Osteoblast (primary cell): ENCODE measurements around the gene NEB. TPM values are rescaled to one million over a fixed set of nuclear protein-coding genes. Genes with fewer than 3 reads are reported as not detected.

Source experiments
- DNase-seq: peaks from one replicate; pipeline ENCODE4 v3.0.0; 2011; ENCODE audit warnings: low spot score, mixed read lengths; ENCODE audit not compliant: insufficient read length; ENCODE audit errors: missing footprints
- H2AFZ ChIP-seq: 2 replicates; pipeline ENCODE4 v1.6.0; 2011; ENCODE audit warnings: mild to moderate bottlenecking, low read length
- H3K27ac ChIP-seq: 2 replicates; pipeline ENCODE4 v1.5.1; 2011; ENCODE audit warnings: mild to moderate bottlenecking, low read depth, low read length, moderate library complexity
- H3K27me3 ChIP-seq: 2 replicates; pipeline ENCODE4 v1.6.0; 2012; ENCODE audit warnings: mild to moderate bottlenecking, control low read depth, inconsistent platforms, low read length, moderate library complexity; ENCODE audit not compliant: insufficient read depth
- H3K36me3 ChIP-seq: 2 replicates; pipeline ENCODE4 v1.5.1; 2011; ENCODE audit warnings: mild to moderate bottlenecking, low read length, control low read depth, moderate library complexity; ENCODE audit not compliant: insufficient read depth
- H3K4me1 ChIP-seq: 2 replicates; pipeline ENCODE4 v1.5.1; 2011; ENCODE audit warnings: mild to moderate bottlenecking, low read length, control low read depth, moderate library complexity; ENCODE audit not compliant: insufficient read depth
- H3K4me2 ChIP-seq: 2 replicates; pipeline ENCODE4 v1.6.0; 2011; ENCODE audit warnings: mild to moderate bottlenecking, low read length; ENCODE audit not compliant: insufficient read depth
- H3K4me3 ChIP-seq: fragments of 200-600 bp; sonication (generic); 3 replicates; pipeline ENCODE4 v1.5.1; 2012; ENCODE audit warnings: mild to moderate bottlenecking, low read length, inconsistent platforms; ENCODE audit not compliant: insufficient read depth
- H3K79me2 ChIP-seq: 2 replicates; pipeline ENCODE4 v1.6.0; 2012; ENCODE audit warnings: mild to moderate bottlenecking, low read length, control low read depth, inconsistent platforms; ENCODE audit not compliant: insufficient read depth
- H3K9me3 ChIP-seq: 2 replicates; pipeline ENCODE4 v1.5.1; 2011; ENCODE audit warnings: low read depth, low read length, control low read depth
- H4K20me1 ChIP-seq: 2 replicates; pipeline ENCODE4 v1.6.0; 2012; ENCODE audit warnings: mild to moderate bottlenecking, low read length, control low read depth; ENCODE audit not compliant: insufficient read depth
- total RNA-seq: library from RNA; depleted of rRNA; stranded (reverse); fragments of >200 nt; gene quantifications from 2 replicates; pipeline ENCODE4 v1.2.3, GENCODE V29; 2012
- TF ChIP-seq, protein P1 (sequence below): IDR thresholded peaks from 2 replicates; pipeline ENCODE4 v1.5.1; 2011; ENCODE audit warnings: mild to moderate bottlenecking, low read depth, low read length, moderate library complexity; ENCODE audit errors: extremely low read depth

The NEB gene
- total RNA-seq, 1 donor = 0.36 TPM

DNA sequence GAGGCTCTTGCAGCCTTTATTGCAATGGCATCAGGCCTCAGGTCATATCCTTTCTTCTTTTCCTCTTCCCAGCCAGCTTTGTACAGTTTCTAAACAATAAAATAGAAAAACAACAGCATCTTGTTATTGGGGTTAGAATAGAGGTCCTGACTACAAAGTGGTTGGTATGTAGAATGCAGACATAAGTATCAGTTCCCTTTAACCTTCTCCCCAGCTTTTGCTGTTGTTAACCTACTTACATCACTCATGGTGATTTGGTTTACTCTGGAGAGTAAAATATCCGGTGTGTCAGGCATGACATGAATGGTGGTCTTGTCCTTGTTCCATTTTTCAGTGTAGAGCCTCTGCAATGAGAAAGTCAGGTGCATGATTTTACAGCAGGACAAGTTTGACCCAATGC, 69.8 kb downstream of the NEB start:
- no peaks in the 10 kb centered on the region for H3K4me1 ChIP-seq
- H3K4me2 ChIP-seq = no peak overlapping the region
- TF ChIP-seq, protein P1, sequence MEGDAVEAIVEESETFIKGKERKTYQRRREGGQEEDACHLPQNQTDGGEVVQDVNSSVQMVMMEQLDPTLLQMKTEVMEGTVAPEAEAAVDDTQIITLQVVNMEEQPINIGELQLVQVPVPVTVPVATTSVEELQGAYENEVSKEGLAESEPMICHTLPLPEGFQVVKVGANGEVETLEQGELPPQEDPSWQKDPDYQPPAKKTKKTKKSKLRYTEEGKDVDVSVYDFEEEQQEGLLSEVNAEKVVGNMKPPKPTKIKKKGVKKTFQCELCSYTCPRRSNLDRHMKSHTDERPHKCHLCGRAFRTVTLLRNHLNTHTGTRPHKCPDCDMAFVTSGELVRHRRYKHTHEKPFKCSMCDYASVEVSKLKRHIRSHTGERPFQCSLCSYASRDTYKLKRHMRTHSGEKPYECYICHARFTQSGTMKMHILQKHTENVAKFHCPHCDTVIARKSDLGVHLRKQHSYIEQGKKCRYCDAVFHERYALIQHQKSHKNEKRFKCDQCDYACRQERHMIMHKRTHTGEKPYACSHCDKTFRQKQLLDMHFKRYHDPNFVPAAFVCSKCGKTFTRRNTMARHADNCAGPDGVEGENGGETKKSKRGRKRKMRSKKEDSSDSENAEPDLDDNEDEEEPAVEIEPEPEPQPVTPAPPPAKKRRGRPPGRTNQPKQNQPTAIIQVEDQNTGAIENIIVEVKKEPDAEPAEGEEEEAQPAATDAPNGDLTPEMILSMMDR = no peak
- no peaks in the 10 kb centered on the region for H3K27me3 ChIP-seq
- H4K20me1 ChIP-seq = no peaks in the 10 kb centered on the region
- no peak overlapping the region for H3K27ac ChIP-seq
- no peak overlapping the region for H2AFZ ChIP-seq
- no peak overlapping the region for H3K4me3 ChIP-seq
- no peaks in the 10 kb centered on the region for H3K36me3 ChIP-seq
- no peaks in the 10 kb centered on the region for H3K9me3 ChIP-seq
- DNase-seq = no peak
- H3K79me2 ChIP-seq = no peaks in the 10 kb centered on the region

DNA sequence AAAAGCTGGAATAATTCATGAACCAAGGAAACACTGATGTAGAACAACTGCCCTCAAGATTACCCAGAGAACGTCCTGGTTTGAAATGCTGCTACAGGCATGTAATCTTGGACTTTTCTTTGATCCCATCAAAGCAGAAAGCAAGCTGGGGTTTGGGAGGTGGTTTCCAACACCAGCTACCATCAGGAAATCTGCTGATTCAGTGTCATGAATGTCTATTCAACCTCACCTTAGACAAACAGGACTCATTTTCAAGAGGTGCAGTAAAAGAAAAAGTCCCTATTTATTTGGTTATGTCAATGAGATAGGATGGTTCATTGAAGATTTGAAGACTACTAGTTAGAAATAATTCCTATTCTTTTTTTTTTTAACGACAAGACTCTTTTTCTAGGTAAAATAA, 72.7 kb downstream of the NEB start:
- H3K27ac ChIP-seq = no peak overlapping the region
- H3K36me3 ChIP-seq = no peaks in the 10 kb centered on the region
- no peak for DNase-seq
- no peaks in the 10 kb centered on the region for H3K9me3 ChIP-seq
- no peaks in the 10 kb centered on the region for H3K4me1 ChIP-seq
- H3K4me2 ChIP-seq = no peak overlapping the region
- no peaks in the 10 kb centered on the region for H3K79me2 ChIP-seq
- H2AFZ ChIP-seq = no peak overlapping the region
- no peaks in the 10 kb centered on the region for H3K27me3 ChIP-seq
- no peaks in the 10 kb centered on the region for H4K20me1 ChIP-seq
- H3K4me3 ChIP-seq = no peak overlapping the region
- TF ChIP-seq, protein P1 = no peak

DNA sequence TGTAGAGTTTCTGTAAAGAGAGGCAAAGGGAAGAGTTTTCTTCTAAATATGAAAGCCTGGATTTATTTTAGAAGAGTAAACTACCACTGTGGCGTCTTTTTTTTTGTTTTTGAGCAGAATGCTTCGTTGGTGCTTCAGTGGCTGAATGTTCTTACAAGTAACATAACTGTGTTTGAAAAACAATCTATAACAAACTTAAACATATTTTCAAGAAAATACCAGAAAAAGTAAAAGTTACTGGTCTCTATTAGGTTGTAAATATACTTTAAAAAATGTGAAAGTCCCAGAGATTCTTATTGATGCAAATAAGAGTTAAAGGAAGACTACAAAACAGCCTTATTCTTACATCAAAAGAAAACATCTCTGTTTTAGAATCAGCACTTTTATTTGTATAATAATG, 76.2 kb downstream of the NEB start:
- H3K9me3 ChIP-seq = no peaks in the 10 kb centered on the region
- H3K4me3 ChIP-seq = no peak overlapping the region
- H3K4me2 ChIP-seq = no peak overlapping the region
- no peak overlapping the region for H2AFZ ChIP-seq
- H3K27me3 ChIP-seq = no peaks in the 10 kb centered on the region
- no peak for DNase-seq
- H3K79me2 ChIP-seq = no peaks in the 10 kb centered on the region
- no peaks in the 10 kb centered on the region for H3K4me1 ChIP-seq
- H3K27ac ChIP-seq = no peak overlapping the region
- H3K36me3 ChIP-seq = no peaks in the 10 kb centered on the region
- H4K20me1 ChIP-seq = no peaks in the 10 kb centered on the region
- TF ChIP-seq, protein P1 = no peak

DNA sequence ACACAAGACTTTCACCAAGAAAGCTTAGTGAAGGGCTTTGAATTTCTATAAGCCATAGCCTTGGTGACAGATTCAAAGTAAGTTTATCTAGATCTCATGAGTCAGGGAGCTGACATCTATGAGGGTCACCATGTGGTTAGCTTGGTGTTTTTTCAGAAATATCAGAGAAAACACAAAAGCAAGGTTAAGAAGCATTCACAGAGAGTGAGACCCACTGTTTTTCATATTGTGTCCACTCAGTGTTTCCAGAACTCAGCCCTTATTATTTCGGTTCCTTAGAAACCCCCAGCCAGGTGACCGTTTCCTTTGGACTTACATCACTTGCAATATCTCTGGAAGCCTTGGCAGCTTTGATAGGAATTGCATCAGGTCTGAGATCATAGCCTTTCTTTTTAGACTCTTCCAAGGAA, 76.6 kb downstream of the NEB start:
- Histone ChIP-seq H3K27ac (no peak overlapping the region), H4K20me1 (no peaks in the 10 kb centered on the region), H3K9me3 (no peaks in the 10 kb centered on the region), H3K27me3 (no peaks in the 10 kb centered on the region), H2AFZ (no peak overlapping the region), H3K4me1 (no peaks in the 10 kb centered on the region), H3K4me2 (no peak overlapping the region), H3K36me3 (no peaks in the 10 kb centered on the region), H3K4me3 (no peak overlapping the region), H3K79me2 (no peaks in the 10 kb centered on the region)
- DNase-seq = no peak
- TF ChIP-seq, protein P1 = no peak
